GM08714 (cell line): ENCODE results near the gene PIKFYVE.

ENCODE experiments used
- H3K4me3 ChIP-seq: fragments of 200-500 bp; sonication (Bioruptor generic); 2 replicates; pipeline ENCODE4 v1.5.1; 2014; ENCODE audit warnings: mild to moderate bottlenecking, low read length, inconsistent platforms
- ZNF274 ChIP-seq: IDR thresholded peaks from 2 replicates; pipeline ENCODE4 v1.6.1; 2012; ENCODE audit warnings: mild to moderate bottlenecking, low read depth, low read length

Gene PIKFYVE

DNA sequence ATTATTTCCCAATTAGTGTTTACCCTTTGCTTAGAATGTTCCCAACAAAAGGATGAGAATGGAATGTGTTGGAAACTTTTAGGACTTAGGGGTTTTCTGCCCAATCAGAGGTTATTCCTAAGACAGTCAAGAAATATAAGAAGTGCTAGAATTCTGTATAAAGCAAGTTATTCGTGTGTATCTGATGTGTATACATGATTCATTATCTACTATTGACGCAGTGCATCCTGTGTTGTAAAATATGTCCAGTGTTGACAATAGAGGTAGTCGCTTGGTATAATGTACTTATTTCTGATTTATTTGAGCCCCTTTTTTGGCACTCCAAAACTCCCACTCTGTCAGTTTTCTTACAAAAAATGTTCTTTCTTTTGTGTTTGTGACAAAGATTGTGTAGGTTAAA is 881 bp downstream of the PIKFYVE start:
- TF ChIP-seq ZNF274: no peak
- peak overlapping the region; percentile 91 for H3K4me3 ChIP-seq

DNA sequence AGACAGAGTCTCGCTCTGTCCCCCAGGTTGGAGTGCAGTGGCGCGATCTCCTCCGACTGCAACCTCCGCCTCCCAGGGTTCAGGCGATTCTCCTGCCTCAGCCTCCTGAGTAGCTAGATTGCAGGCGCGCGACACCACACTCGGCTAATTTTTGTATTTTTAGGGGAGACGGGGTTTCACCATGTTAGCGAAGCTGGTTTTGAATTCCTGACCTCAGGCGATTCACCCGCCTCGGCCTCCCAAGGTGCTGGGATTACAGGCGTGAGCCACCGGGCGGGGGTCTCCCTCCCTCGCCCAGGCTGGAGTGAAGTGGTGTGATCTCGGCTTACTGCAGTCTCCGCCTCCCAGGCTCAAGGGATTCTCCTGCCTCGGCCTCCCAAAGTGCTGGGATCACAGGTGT is 1.5 kb downstream of the PIKFYVE start:
- H3K4me3 ChIP-seq: peak overlapping the region; percentile 91

DNA sequence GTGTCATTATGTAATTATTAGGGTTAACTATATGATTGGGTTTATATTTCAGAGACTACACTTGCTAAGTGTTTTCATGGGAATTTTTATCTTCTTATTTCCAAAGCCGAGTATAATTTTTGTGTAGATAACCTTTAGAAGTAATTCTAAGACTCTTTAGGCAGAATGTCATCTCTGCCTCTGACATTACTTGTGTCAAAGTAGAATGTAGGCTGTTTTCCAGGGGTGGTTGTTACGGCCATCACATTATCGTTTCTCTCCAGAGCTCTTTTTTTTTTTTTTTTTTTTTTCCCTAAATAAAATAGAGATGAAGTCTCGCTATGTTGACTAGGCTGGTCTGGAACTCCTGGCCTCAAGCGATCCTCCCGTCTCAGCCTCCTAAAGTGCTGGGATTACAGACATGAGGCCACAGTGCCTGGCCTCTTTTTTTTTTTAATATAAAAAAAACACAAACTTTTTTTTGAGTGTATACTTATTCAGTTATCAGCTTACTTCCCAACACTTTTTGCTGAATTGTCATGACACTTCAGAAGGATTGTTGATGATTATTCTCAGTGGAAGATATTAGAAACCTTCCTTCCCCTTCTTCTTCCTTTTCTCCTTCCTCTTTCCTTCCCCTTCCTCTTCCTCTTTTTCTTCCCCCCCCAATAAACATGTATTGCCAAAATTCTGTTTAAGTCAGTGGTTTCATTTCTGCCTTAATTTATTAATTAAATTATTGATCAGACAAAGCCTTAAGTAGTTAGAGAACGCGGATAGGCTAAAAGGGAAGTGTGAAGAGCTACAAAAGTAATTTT is 2.3 kb downstream of the PIKFYVE start:
- TF ChIP-seq ZNF274: no peak
- no peak overlapping the region for H3K4me3 ChIP-seq

DNA sequence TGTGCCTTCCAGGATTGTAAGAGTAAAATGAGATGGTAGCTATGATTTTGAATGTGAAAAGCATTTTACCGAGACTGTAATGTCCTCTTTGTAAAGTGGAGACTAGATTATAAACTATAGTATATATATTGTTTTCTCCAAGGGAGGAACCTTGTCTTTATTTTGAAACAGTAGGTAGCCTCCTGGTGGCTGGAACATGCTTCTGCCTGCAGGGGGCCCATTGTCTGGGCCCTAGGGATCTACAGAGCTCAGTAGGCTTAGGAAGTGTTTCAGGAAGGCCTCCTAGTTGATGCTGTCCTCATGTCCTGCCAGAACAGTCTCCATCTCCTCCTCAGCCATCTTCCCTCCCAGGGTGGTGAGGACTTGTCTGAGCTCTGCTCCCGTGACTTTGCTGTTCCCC is 3.0 kb downstream of the PIKFYVE start:
- no peak overlapping the region for H3K4me3 ChIP-seq
- TF ChIP-seq ZNF274: no peak

DNA sequence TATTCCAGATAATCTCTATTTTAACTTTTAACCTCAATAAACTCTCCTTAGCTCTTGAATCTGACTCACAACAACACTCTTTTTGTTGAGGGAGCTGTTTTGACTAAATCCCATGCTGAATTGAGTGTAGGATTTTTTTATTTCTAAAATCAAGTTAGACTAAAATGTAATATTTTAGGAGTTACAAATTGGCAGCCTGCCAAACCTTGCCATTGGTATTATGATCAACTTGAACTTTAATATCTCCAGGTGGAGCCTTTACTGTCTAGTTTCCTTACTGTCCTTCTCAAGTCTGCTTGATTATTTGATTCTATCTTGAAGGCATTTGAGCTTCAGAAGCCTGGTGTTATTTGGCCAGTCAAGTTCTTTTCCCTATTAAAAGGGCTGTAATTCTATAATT is 8.7 kb downstream of the PIKFYVE start:
- H3K4me3 ChIP-seq: no peak overlapping the region
- no peak for TF ChIP-seq ZNF274

DNA sequence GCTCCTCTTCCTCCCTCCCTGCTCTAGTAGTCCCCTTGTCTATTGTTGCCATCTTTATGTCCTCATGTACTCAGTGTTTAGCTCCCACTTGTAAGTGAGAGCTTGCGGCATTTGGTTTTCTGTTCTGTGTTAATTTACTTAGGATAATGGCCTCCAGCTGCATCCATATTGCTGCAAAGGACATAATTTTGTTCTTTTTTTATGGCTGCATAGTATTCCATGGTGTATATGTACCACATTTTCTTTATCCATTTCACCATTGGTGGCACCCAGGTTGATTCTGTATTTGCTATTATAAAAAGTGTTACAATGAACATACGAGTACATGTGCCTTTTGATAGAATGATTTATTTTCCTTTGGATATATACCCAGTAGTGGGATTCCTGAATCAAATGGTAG is 12.5 kb downstream of the PIKFYVE start:
- no peak overlapping the region for H3K4me3 ChIP-seq
- TF ChIP-seq ZNF274: no peak

DNA sequence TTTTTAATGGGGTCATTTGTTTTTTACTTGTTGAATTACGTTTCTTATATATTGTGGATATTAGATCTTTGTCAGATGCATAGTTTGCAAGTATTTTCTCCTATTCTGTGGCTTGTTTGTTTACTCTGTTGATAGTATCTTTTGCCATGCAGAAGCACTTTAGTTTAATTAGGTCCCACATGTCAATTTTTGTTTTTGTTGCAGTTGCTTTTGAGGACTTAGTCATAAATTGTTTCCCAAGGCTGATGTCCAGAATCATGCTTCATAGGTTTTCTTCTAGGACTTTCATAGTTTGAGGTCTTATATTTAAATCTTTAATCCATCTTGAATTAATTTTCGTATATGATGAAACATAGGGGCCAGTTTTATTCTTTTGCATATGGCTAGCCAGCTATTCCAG is 13.2 kb downstream of the PIKFYVE start:
- no peak overlapping the region for H3K4me3 ChIP-seq
- no peak for TF ChIP-seq ZNF274

DNA sequence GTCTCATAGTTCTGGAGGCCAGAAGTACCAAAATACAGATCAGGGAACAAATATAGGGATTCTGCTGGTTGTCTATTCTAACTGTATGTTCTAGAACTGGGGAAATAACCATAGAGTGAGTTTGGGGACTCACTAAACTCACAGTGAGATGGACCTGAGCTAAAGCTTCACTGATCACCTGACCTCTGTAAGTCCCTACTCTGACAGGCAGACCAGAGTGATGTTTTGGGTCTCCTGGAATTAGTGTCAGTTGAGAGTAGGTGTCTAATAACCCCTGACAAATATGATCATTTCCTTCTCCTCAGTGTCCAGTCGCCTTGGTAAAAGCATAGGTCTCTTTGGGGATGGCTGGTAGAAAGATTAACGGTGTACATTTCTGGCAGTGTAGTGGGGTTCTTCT is 14.2 kb downstream of the PIKFYVE start:
- H3K4me3 ChIP-seq: no peak overlapping the region
- no peak for TF ChIP-seq ZNF274

DNA sequence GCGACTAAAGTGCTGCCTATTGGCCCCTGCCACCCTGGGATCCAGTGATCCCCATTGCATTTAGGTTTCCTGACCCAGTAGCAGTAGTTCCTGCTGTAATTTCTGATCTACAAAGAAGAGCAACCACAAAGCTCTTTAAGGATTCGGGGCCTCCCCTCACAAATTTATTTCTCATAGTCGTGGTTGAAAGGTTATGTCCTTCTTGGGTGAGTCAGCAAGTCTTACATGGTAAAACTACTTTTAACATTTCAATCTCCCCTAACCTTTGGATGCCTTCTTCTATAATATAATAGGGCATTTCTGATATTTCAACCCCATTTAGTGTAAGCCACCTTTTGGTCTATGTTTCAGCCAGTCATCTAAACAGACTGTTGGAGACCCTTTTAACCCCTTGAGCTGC is 14.9 kb downstream of the PIKFYVE start:
- H3K4me3 ChIP-seq: no peak overlapping the region
- TF ChIP-seq ZNF274: no peak

DNA sequence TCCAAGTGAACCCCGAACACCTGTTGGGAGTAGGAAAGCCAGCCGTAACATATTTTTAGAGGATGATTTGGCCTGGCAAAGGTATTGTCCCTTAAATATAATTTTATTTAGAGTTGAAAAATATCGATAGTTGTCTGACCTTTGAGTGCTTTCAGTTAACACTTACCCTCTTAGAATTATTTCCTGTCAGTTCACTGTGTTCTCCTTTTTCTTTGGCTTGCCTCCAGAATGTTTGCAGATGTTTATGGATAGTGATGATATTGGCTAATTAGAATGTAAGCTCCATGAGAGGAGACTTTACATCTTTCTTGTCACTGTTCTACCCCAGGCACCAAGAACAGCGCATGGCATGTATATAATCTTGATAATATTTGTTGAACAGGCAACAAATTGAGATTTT is 19.8 kb downstream of the PIKFYVE start:
- no peak overlapping the region for H3K4me3 ChIP-seq
- no peak for TF ChIP-seq ZNF274

DNA sequence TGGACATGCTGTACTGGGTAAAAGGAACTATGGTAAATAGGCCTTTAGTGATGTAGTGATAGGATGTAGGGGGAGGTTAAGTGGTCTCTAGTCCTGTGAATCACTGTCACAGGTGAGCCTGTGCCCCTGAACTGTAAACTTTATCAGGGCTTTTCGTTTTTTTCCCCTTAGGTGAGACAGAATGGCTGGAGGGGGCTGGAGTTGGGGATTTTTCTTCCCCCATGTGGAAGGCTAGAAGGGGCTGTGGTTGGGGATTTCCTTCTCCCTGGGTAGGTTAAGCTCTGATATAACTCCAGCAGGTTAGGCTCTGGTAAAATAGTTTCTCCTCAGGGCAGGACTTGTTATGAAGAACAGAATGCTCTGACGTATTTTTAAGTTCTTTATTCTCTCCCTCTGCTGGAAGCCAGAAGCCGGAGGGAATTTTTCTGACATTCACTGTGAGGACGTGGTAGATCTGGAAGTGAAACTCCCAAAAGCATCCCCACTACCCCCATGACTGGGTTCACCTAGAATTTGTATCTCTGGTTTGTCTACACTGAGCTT is 28.5 kb downstream of the PIKFYVE start:
- TF ChIP-seq ZNF274: no peak
- H3K4me3 ChIP-seq: no peak overlapping the region; the same call in 1 of the 2 replicates

DNA sequence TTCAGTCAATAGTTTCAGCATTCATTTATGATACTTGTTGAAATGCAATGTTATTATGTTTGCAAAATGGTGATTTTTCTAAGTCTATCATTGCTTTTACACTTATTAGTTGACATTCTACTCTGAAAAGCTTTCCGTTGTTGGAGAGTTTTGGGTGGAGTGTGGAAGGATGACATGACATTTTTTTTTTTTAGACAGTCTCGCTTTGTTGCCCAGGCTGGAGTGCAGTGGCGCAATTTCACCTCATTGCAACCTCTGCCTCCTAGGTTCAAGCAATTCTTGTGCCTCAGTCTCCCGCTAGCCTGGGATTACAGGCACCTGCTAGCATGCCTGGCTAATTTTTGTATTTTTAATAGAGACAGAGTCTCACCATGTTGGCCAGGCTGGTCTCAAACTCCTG is 29.8 kb downstream of the PIKFYVE start:
- H3K4me3 ChIP-seq: no peak overlapping the region

DNA sequence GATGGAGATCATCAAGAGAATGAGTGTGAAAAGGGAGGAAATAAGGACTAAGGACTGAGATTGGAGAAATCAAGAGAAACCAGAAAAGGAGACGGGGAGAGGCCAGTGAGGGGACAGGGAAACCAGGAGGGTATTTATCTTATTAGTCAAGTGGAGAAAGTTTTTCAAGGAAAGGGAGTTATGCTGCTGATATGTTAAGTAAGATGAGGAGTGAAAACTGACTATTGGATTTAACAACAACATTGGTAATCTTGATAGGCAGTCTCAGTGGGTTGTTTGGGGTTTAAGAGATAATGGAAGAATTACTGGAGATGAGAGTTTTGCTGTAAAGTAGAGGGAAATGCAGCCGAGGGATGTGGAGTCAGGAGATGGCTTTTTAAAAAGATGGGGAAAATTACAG is 30.6 kb downstream of the PIKFYVE start:
- TF ChIP-seq ZNF274: no peak
- H3K4me3 ChIP-seq: no peak overlapping the region

More for the DNA sequence above, 29.8 kb downstream of the PIKFYVE start:
- TF ChIP-seq ZNF274: no peak

DNA sequence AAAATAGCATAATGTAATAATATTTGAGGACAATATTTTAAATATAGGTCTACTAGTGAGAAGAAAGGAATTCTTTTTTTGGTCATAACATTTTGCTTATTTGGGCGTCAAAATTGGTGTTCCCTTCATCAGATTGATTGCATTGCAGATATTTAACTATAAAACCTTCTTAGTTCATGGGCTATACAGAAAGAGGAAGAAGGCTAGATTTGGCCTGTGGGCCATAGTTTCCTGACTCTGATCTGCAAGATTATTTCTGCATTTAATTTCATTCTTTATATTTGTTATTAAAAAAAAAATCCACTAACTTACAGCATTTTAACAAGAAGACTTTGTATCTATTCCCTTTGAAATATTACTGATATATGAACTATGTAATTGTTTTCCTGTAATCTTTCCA is 31.9 kb downstream of the PIKFYVE start:
- H3K4me3 ChIP-seq: no peak overlapping the region
- no peak for TF ChIP-seq ZNF274

DNA sequence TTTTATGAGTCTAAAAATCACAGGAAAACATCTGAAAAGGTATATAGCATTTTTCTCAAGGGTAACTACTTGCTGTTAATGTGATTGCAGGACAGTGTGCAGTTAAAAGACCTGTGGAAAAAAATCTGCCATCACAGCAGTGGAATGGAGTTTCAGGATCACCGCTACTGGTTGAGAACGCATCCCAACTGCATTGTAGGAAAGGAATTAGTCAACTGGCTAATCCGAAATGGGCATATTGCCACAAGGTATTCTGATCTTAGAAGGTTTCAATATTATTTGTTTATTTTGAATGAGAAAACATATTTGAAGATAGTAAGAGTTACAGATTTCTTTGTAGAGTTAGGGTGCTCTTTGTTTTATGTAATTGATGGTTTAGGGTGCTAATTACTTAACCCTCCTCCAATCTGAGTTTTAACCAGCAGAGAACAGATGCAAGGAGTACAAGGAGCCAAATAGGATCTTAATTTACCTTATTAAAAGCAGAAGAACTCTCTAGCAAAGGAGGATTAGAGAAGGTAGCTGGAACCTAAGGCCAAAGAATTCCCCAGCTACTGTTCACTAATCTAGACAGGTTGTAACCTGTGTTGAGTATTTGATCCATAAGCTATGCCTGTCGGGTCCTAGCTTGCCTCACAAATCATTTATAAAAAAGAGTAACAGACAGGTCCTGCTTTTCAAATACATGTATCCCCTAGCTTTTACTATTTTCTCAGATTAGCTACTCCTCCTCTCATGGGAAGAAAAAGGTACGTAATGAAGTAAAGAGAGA is 35.0 kb downstream of the PIKFYVE start:
- no peak for TF ChIP-seq ZNF274
- no peak overlapping the region for H3K4me3 ChIP-seq
